SK-N-MC (cell line): ENCODE measurements around the gene KCNAB3.

Source experiments
- EZH2 ChIP-seq: fragments of 200-600 bp; sonication (generic); IDR thresholded peaks from one replicate; pipeline ENCODE4 v1.6.1; 2017; ENCODE audit warnings: antibody characterized with exemption
- POLR2AphosphoS5 ChIP-seq: IDR thresholded peaks from 2 replicates; pipeline ENCODE4 v1.6.1; 2012; ENCODE audit warnings: mild to moderate bottlenecking, low read depth, low read length, borderline replicate concordance

GRCh38 chr17:7883781-7884386 is 45.8 kb downstream of the KCNAB3 start:
- TF ChIP-seq POLR2AphosphoS5 (no peak), EZH2 (no peak)
